ENCODE measurements around the gene PHLPP1. TPM values are rescaled to one million over a fixed set of nuclear protein-coding genes. Genes with fewer than 3 reads are reported as not detected.
"Not testable (repeated sequence)": the region's sequence is repeated elsewhere in the genome, so short reads cannot be mapped to it uniquely, and the experiment has no call there.

PHLPP1 gene
- total RNA-seq, 4 donors from 2014 or later, result 28.1 to 56.6 (median 37.1) TPM

- no peaks in the 10 kb centered on the region for H3K27me3 ChIP-seq
- no peak overlapping the region for H3K27ac ChIP-seq
- H3K4me1 ChIP-seq, result no peaks in the 10 kb centered on the region
- H3K9me3 ChIP-seq, result no peaks in the 10 kb centered on the region
- H3K4me3 ChIP-seq, result no peak overlapping the region
- DNase-seq (ENCODE audit: low spot score in 2 of 2), result no peak
- TF ChIP-seq EP300 (IDR thresholded peaks at IDR 0.05), result no peak
- TF ChIP-seq POLR2AphosphoS5 (IDR thresholded peaks at IDR 0.05), result no peak
- no peak for TF ChIP-seq POLR2A (IDR thresholded peaks at IDR 0.05)
- no peak for TF ChIP-seq CTCF (IDR thresholded peaks at IDR 0.05)
- no peaks in the 10 kb centered on the region for H3K36me3 ChIP-seq
Measured at GRCh38 chr18:62697636-62698035, 17.7 kb upstream of the PHLPP1 start.

DNA sequence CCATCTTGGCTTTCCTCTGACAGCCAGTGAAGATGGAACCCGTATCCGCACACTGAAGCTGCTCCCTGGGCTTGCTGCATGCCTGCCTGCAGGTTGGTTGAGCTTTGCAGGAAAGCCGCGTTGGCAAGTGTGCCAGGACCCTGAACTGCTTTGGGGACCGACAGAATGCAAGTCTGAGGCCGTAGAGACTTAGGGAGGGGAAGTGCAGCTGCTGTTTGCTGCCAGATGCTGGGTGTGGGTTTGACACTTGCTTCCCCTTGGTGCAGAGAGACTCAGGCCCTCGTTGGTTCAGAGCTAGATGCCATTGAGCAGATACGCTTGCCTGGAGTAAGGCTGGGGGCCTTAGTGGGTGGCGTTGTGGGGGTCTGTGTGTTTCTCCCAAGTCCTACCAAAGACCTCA, 13.1 kb upstream of the PHLPP1 start:
- Histone ChIP-seq H3K27ac (no peak overlapping the region), H3K27me3 (no peaks in the 10 kb centered on the region), H3K4me1 (no peaks in the 10 kb centered on the region), H3K9me3 (no peaks in the 10 kb centered on the region), H3K36me3 (no peaks in the 10 kb centered on the region), H3K4me3 (no peak overlapping the region)
- 63% methylated on average over 9 of the region's 9 CpGs for whole genome bisulfite sequencing
- TF ChIP-seq CTCF (IDR thresholded peaks at IDR 0.05), result no peak
- TF ChIP-seq EP300 (IDR thresholded peaks at IDR 0.05), result no peak
- no peak for TF ChIP-seq POLR2A (IDR thresholded peaks at IDR 0.05)
- no peak for TF ChIP-seq POLR2AphosphoS5 (IDR thresholded peaks at IDR 0.05)
- no peak for DNase-seq (ENCODE audit: low spot score in 2 of 2)

GRCh38 chr18:62706879-62707278, 8.5 kb upstream of the PHLPP1 start:
- not testable (repeated sequence) for H3K9me3 ChIP-seq; H3K4me3 ChIP-seq; H3K4me1 ChIP-seq; H3K27me3 ChIP-seq; H3K36me3 ChIP-seq; DNase-seq (ENCODE audit: low spot score in 2 of 2); H3K27ac ChIP-seq
- WGBS, result 93% methylated on average over 8 of the region's 8 CpGs

GRCh38 chr18:62709908-62710307, 5.4 kb upstream of the PHLPP1 start:
- DNase-seq (ENCODE audit: low spot score in 2 of 2); H3K27me3 ChIP-seq: not testable (repeated sequence)
- WGBS, result 93% methylated on average over 11 of the region's 11 CpGs

GRCh38 chr18:62710417-62710816, 4.9 kb upstream of the PHLPP1 start:
- no peaks in the 10 kb centered on the region for H3K36me3 ChIP-seq
- H3K9me3 ChIP-seq, result no peaks in the 10 kb centered on the region
- no peak overlapping the region for H3K4me3 ChIP-seq
- H3K27me3 ChIP-seq, result no peaks in the 10 kb centered on the region
- no peak overlapping the region for H3K27ac ChIP-seq
- peaks cover 4% of the 10 kb centered on the region for H3K4me1 ChIP-seq
- no peak for DNase-seq (ENCODE audit: low spot score in 2 of 2)
- TF ChIP-seq CTCF (IDR thresholded peaks at IDR 0.05) (no peak), POLR2AphosphoS5 (IDR thresholded peaks at IDR 0.05) (no peak), EP300 (IDR thresholded peaks at IDR 0.05) (no peak), POLR2A (IDR thresholded peaks at IDR 0.05) (no peak)

More at GRCh38 chr18:62709908-62710307, 5.4 kb upstream of the PHLPP1 start:
- not testable (repeated sequence) for H3K27ac ChIP-seq, H3K36me3 ChIP-seq, H3K4me1 ChIP-seq, H3K4me3 ChIP-seq, H3K9me3 ChIP-seq

GRCh38 chr18:62711781-62712180, 3.6 kb upstream of the PHLPP1 start:
- no peaks in the 10 kb centered on the region for H3K27me3 ChIP-seq
- no peak for DNase-seq (ENCODE audit: low spot score in 2 of 2)
- H3K9me3 ChIP-seq, result no peaks in the 10 kb centered on the region
- TF ChIP-seq POLR2AphosphoS5 (IDR thresholded peaks at IDR 0.05) (no peak), POLR2A (IDR thresholded peaks at IDR 0.05) (no peak), CTCF (IDR thresholded peaks at IDR 0.05) (no peak), EP300 (IDR thresholded peaks at IDR 0.05) (no peak)
- H3K4me1 ChIP-seq, result peaks cover 4% of the 10 kb centered on the region
- no peaks in the 10 kb centered on the region for H3K36me3 ChIP-seq
- H3K4me3 ChIP-seq, result no peak overlapping the region
- WGBS, result 96% methylated on average over 13 of the region's 13 CpGs
- no peak overlapping the region for H3K27ac ChIP-seq

All from suprapubic skin (tissue), 4 donors.